Smooth muscle cell of the brain vasculature (primary cell): ENCODE results near the gene CCL26.
"Not testable (repeated sequence)": the region's sequence is repeated elsewhere in the genome, so short reads cannot be mapped to it uniquely, and the experiment has no call there.

ENCODE experiments used
- DNase-seq: peaks from one replicate; pipeline ENCODE4 v3.0.0-alpha.2; 2012; ENCODE audit warnings: low read depth, low spot score

Gene CCL26

GRCh38 chr7:75738975-75739795, 32.8 kb downstream of the CCL26 start:
- peak; percentile 96 for DNase-seq

- no peak for DNase-seq
Measured at GRCh38 chr7:75738604-75738974, 33.4 kb downstream of the CCL26 start, which contains the start of gene HIP1. Gene HIP1, minus strand, starts transcription at chr7:75738941. Its CDS starts 21 bp downstream, at chr7:75738920.

GRCh38 chr7:75737856-75738603, 34.0 kb downstream of the CCL26 start:
- no peak for DNase-seq

- no peak for DNase-seq
Measured at GRCh38 chr7:75735581-75736350, 36.2 kb downstream of the CCL26 start.

- DNase-seq, result no peak
Measured at GRCh38 chr7:75734586-75735458, 37.2 kb downstream of the CCL26 start.

- DNase-seq, result no peak
Measured at GRCh38 chr7:75732764-75733630, 39.0 kb downstream of the CCL26 start.

GRCh38 chr7:75732016-75732521, 39.9 kb downstream of the CCL26 start:
- DNase-seq, result no peak

GRCh38 chr7:75729851-75730274, 42.1 kb downstream of the CCL26 start:
- DNase-seq, result no peak

- no peak for DNase-seq
Measured at GRCh38 chr7:75727881-75728593, 44.0 kb downstream of the CCL26 start.

GRCh38 chr7:75727351-75727750, 44.7 kb downstream of the CCL26 start:
- DNase-seq, result not testable (repeated sequence)

- DNase-seq, result no peak
Measured at GRCh38 chr7:75725306-75725705, 46.7 kb downstream of the CCL26 start.

GRCh38 chr7:75723444-75723843, 48.6 kb downstream of the CCL26 start:
- no peak for DNase-seq

GRCh38 chr7:75722373-75722772, 49.6 kb downstream of the CCL26 start:
- DNase-seq, result no peak

- not testable (repeated sequence) for DNase-seq
Measured at GRCh38 chr7:75721922-75722321, 50.1 kb downstream of the CCL26 start.

GRCh38 chr7:75721426-75721825, 50.6 kb downstream of the CCL26 start:
- no peak for DNase-seq

- no peak for DNase-seq
Measured at GRCh38 chr7:75719626-75720025, 52.4 kb downstream of the CCL26 start.
